Measurements from ENCODE around the gene DTD1. TPM values are rescaled to one million over a fixed set of nuclear protein-coding genes. Genes with fewer than 3 reads are reported as not detected.

The DTD1 gene
- total and polyA plus RNA-seq, 2 of the 13 experiments (the other 11 are each of a cell fraction or from before 2014, with no cell fraction given), result 41.2 to 79.3 TPM

DNA sequence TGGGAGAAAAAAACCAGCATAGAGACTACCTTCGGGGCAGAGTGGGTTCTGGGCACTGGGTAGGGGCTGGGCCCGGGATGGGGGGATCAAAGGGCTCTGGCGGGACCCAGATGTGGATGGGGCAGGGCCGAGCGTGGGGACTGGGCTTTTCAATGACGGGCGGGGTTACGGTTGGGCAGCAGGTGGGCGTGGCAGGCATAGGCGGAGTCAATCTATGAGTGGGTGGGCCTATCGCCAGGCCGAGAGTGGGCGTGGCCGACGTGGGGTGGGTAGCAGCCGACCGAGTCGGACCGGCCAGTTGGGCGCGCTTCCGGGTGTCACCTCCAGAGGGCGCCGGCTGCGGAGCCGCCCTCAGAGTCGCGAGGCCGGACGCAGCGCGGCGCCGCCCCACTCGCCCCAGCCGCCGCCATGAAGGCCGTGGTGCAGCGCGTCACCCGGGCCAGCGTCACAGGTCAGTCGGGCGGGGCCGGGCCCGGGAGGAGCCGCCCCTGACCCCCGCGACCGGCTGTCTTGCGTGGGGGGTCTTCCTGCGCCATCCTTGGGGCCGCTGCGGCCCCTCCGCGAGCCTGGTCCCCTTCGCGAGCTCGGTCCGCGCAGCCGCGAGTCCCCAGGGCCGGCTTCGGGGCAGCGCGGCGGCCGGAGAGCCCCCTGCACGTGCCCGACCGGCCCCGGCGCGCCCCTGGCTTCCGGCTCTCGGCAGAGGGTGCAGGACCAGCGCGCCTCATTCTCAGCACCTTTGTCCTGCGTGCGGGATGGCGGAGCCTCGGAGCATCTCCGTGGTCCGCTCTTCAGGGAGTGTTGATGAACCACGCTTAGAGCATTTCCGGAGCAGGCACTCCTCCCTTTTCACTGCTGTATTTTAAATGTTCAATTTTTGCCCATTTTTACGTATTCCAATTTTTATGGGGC lies at the start of gene DTD1 (continued):
- TF ChIP-seq, protein P1, sequence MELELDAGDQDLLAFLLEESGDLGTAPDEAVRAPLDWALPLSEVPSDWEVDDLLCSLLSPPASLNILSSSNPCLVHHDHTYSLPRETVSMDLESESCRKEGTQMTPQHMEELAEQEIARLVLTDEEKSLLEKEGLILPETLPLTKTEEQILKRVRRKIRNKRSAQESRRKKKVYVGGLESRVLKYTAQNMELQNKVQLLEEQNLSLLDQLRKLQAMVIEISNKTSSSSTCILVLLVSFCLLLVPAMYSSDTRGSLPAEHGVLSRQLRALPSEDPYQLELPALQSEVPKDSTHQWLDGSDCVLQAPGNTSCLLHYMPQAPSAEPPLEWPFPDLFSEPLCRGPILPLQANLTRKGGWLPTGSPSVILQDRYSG (CRISPR knock-in tag; IDR thresholded peaks at IDR 0.05), result peak; percentile 85; the same call in 1 of the 2 replicates
- TF ChIP-seq ZSCAN20 (CRISPR knock-in tag; IDR thresholded peaks at IDR 0.05; ENCODE audit: borderline replicate concordance), result peak; percentile 94
- TF ChIP-seq ZNF263 (CRISPR knock-in tag; IDR thresholded peaks at IDR 0.05), result peak; percentile 70
- 0 out of 2 replicates have a peak, but pooled peaks have one; percentile 76 for TF ChIP-seq ZNF549 (CRISPR knock-in tag; IDR thresholded peaks at IDR 0.05)
- TF ChIP-seq, protein P2, sequence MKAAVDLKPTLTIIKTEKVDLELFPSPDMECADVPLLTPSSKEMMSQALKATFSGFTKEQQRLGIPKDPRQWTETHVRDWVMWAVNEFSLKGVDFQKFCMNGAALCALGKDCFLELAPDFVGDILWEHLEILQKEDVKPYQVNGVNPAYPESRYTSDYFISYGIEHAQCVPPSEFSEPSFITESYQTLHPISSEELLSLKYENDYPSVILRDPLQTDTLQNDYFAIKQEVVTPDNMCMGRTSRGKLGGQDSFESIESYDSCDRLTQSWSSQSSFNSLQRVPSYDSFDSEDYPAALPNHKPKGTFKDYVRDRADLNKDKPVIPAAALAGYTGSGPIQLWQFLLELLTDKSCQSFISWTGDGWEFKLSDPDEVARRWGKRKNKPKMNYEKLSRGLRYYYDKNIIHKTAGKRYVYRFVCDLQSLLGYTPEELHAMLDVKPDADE (CRISPR knock-in tag; IDR thresholded peaks at IDR 0.05), result peak; percentile 75; the same call in 1 of the 2 replicates
- TF ChIP-seq, protein P3, sequence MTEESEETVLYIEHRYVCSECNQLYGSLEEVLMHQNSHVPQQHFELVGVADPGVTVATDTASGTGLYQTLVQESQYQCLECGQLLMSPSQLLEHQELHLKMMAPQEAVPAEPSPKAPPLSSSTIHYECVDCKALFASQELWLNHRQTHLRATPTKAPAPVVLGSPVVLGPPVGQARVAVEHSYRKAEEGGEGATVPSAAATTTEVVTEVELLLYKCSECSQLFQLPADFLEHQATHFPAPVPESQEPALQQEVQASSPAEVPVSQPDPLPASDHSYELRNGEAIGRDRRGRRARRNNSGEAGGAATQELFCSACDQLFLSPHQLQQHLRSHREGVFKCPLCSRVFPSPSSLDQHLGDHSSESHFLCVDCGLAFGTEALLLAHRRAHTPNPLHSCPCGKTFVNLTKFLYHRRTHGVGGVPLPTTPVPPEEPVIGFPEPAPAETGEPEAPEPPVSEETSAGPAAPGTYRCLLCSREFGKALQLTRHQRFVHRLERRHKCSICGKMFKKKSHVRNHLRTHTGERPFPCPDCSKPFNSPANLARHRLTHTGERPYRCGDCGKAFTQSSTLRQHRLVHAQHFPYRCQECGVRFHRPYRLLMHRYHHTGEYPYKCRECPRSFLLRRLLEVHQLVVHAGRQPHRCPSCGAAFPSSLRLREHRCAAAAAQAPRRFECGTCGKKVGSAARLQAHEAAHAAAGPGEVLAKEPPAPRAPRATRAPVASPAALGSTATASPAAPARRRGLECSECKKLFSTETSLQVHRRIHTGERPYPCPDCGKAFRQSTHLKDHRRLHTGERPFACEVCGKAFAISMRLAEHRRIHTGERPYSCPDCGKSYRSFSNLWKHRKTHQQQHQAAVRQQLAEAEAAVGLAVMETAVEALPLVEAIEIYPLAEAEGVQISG (CRISPR knock-in tag; IDR thresholded peaks at IDR 0.05), result peak; percentile 92
- no peak for TF ChIP-seq ZNF577 (CRISPR knock-in tag; IDR thresholded peaks at IDR 0.05; ENCODE audit: borderline replicate concordance, low read depth)
- peak; percentile 74; the same call in 1 of the 2 replicates for TF ChIP-seq ZNF136 (CRISPR knock-in tag; IDR thresholded peaks at IDR 0.05; ENCODE audit: low read depth)
- TF ChIP-seq ZNF232 (CRISPR knock-in tag; IDR thresholded peaks at IDR 0.05; ENCODE audit: borderline replicate concordance), result peak; percentile 82
- TF ChIP-seq ZSCAN31 (CRISPR knock-in tag; IDR thresholded peaks at IDR 0.05; ENCODE audit: low read depth), result peak; percentile 81
- peak; percentile 97 for TF ChIP-seq TAF15 (IDR thresholded peaks at IDR 0.05; ENCODE audit: low read depth, low read length, poor library complexity, severe bottlenecking)
- 0 out of 2 replicates have a peak, but pooled peaks have one; percentile 3 for TF ChIP-seq RFXANK (CRISPR knock-in tag; IDR thresholded peaks at IDR 0.05)
- peak; percentile 62; the same call in 1 of the 2 replicates for TF ChIP-seq IRX3 (CRISPR knock-in tag; IDR thresholded peaks at IDR 0.05; ENCODE audit: borderline replicate concordance, low read depth)
- peak; percentile 65 for TF ChIP-seq MED1 (CRISPR knock-in tag; IDR thresholded peaks at IDR 0.05)
- TF ChIP-seq BORCS8-MEF2B (CRISPR knock-in tag; IDR thresholded peaks at IDR 0.05), result peak; percentile 84
- TF ChIP-seq ARNT2 (CRISPR knock-in tag; IDR thresholded peaks at IDR 0.05; ENCODE audit: low read depth), result peak; percentile 89
- TF ChIP-seq MAFK (conservative IDR thresholded peaks at IDR 0.05 in 1 of 2, IDR thresholded peaks at IDR 0.05 in 1 of 2; ENCODE audit: low read length in 2 of 2), result no peak
- peak; percentile 87; the same call in 1 of the 2 replicates for TF ChIP-seq NFKB2 (CRISPR knock-in tag; IDR thresholded peaks at IDR 0.05; ENCODE audit: borderline replicate concordance)
- no peak for TF ChIP-seq ZNF17 (CRISPR knock-in tag; IDR thresholded peaks at IDR 0.05)
- TF ChIP-seq GLI4 (CRISPR knock-in tag; IDR thresholded peaks at IDR 0.05; ENCODE audit: borderline replicate concordance), result peak; percentile 55; the same call in 1 of the 2 replicates
- no peak for TF ChIP-seq ZNF460 (CRISPR knock-in tag; IDR thresholded peaks at IDR 0.05; ENCODE audit: borderline replicate concordance)
- TF ChIP-seq MIER2 (CRISPR knock-in tag; IDR thresholded peaks at IDR 0.05), result 0 out of 2 replicates have a peak, but pooled peaks have one; percentile 13
- no peak for TF ChIP-seq ZBTB8A (CRISPR knock-in tag; IDR thresholded peaks at IDR 0.05; ENCODE audit: borderline replicate concordance, low read depth)
- TF ChIP-seq CCAR2 (optimal IDR thresholded peaks at IDR 0.05; ENCODE audit: low read depth, low read length), result no peak
- TF ChIP-seq PHF21A (CRISPR knock-in tag; IDR thresholded peaks at IDR 0.05), result peak; percentile 16; the same call in 1 of the 2 replicates
